Progenitor cell of endocrine pancreas (in vitro differentiated cells): ENCODE data around the gene TOR2A. TPM values are rescaled to one million over a fixed set of nuclear protein-coding genes. Genes with fewer than 3 reads are reported as not detected.

Experiments
- DNase-seq: peaks from one replicate; pipeline ENCODE4 v3.0.0; 2021; ENCODE audit warnings: low spot score; ENCODE audit not compliant: unreplicated experiment
- H3K27ac Mint-ChIP-seq: 2 replicates; pipeline ENCODE4 v1.8.0; 2021; ENCODE audit warnings: mild to moderate bottlenecking, moderate library complexity, mixed read lengths
- H3K27me3 Mint-ChIP-seq: 2 replicates; pipeline ENCODE4 v1.8.0; 2021; ENCODE audit warnings: mixed read lengths
- H3K36me3 Mint-ChIP-seq: 2 replicates; pipeline ENCODE4 v1.8.0; 2022; ENCODE audit warnings: mixed read lengths; ENCODE audit not compliant: insufficient read depth
- H3K4me1 Mint-ChIP-seq: 2 replicates; pipeline ENCODE4 v1.8.0; 2021; ENCODE audit warnings: low read depth, mixed read lengths
- H3K4me3 Mint-ChIP-seq: 2 replicates; pipeline ENCODE4 v1.8.0; 2021; ENCODE audit warnings: low read depth, mild to moderate bottlenecking, moderate library complexity, mixed read lengths
- H3K9me3 Mint-ChIP-seq: 2 replicates; pipeline ENCODE4 v1.8.0; 2021; ENCODE audit warnings: low read depth, mixed read lengths
- CTCF ChIP-seq: fragments of 200-600 bp; sonication (generic); IDR thresholded peaks from one replicate; pipeline ENCODE4 v1.5.0; 2021; ENCODE audit warnings: antibody characterized with exemption, mild to moderate bottlenecking; ENCODE audit not compliant: unreplicated experiment
- total RNA-seq: library from RNA; stranded (reverse); gene quantifications from 2 replicates; pipeline ENCODE4 v1.2.1, GENCODE V29; 2021

The TOR2A gene
- total RNA-seq, 1 donor from 2014 or later: 24.2 TPM

- no peak for DNase-seq
- TF ChIP-seq CTCF: no peak
- Mint-ChIP-seq H3K4me1 (no peaks in the 10 kb centered on the region), H3K36me3 (no peaks in the 10 kb centered on the region), H3K27me3 (peaks cover 4% of the 10 kb centered on the region), H3K27ac (no peak overlapping the region), H3K9me3 (no peaks in the 10 kb centered on the region), H3K4me3 (no peak overlapping the region)
These were observed 44.3 kb upstream of the TOR2A start for GRCh38 chr9:127779136-127779981.

DNA sequence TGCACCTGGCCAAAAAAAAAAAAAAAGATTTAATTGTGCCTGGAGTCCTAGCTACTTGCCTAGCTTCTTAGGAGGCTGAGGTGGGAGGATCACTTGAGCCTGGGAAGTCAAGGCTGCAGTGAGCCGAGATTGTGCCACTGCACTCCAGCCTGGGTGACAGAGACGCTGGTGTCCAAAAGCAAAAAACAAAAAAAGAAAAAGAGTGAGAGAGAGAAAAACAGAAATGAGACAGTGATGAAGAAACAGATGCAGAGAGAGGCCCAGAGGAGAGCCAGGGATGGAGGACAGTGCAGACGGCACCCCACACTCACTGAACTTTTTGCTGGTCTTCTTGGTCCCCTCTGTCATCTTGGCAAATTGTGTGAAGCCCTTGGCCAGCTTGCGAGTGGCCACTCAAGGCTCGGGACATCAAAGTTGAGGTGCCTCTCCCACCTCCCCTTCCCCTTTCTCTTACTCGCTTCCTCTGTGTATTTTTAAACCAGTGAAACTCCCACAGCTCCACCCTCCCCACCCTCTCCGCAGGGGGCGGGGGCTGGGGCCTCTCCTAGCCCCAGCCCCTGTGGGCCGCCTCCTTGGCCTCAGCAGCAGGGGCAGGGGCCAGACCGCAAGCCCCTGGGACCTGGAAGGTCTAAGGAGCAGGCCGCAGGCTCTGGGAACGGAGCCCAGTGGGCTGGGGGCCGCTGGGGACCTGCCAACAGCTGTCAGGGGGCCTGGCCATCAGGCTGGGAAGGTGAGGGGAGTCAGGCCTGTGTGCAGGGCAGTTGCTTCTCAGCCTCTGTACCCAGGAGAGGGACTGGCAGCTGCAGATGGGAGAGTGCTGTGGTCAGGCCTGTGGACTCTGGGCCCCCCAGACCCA is 43.4 kb upstream of the TOR2A start, which contains the start of gene SH2D3C:
SH2D3C (minus strand) TSS at position 387 of the 856 bp plus-strand sequence; CDS start at position 348, 39 bp downstream.
- Mint-ChIP-seq H3K9me3 (no peaks in the 10 kb centered on the region), H3K27me3 (peaks cover 9% of the 10 kb centered on the region), H3K36me3 (no peaks in the 10 kb centered on the region), H3K27ac (no peak within 1 kb of the TSS), H3K4me3 (no peak within 1 kb of the TSS), H3K4me1 (no peaks in the 10 kb centered on the region)
- no peak for TF ChIP-seq CTCF
- no peak for DNase-seq

- Mint-ChIP-seq H3K27ac (no peak overlapping the region), H3K4me1 (no peaks in the 10 kb centered on the region), H3K36me3 (no peaks in the 10 kb centered on the region), H3K27me3 (peaks cover 12% of the 10 kb centered on the region), H3K9me3 (no peaks in the 10 kb centered on the region), H3K4me3 (no peak overlapping the region)
- no peak for TF ChIP-seq CTCF
- no peak for DNase-seq
These were observed 42.4 kb upstream of the TOR2A start for GRCh38 chr9:127777368-127777980.

DNA sequence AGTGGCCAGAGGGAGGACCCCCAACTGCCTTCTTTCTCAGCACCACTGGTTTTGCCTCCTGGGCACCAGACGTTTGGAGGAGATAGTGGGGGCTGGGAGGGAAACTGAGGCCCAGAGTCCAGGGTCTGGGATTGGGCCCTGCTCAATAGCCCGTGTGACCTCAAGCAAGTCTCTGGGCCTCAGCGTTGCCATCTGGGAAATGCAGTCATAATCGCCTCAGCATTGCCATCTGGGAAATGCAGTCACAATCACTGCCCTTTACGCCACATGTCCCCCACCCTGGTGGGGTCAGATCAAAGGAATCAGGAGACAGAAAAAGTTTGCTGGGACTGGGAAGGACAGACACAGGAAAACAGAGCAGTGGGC is 41.8 kb upstream of the TOR2A start:
- no peak for TF ChIP-seq CTCF
- H3K36me3 Mint-ChIP-seq: no peaks in the 10 kb centered on the region
- H3K9me3 Mint-ChIP-seq: no peaks in the 10 kb centered on the region
- H3K4me1 Mint-ChIP-seq: no peaks in the 10 kb centered on the region
- peaks cover 12% of the 10 kb centered on the region for H3K27me3 Mint-ChIP-seq
- no peak overlapping the region for H3K27ac Mint-ChIP-seq
- DNase-seq: no peak
- no peak overlapping the region for H3K4me3 Mint-ChIP-seq
